HG02973 (cell line): ENCODE data around the gene TRAPPC11.
"Not testable (repeated sequence)": the region's sequence is repeated elsewhere in the genome, so short reads cannot be mapped to it uniquely, and the experiment has no call there.

ENCODE experiments used
- ATAC-seq: cut with Tn5 transposase; IDR thresholded peaks from one replicate; pipeline ENCODE4 v1.9.1; 2021; ENCODE audit warnings: moderate library complexity; ENCODE audit not compliant: unreplicated experiment

Gene TRAPPC11

GRCh38 chr4:183718876-183719275 lies 59.8 kb downstream of the TRAPPC11 start:
- no peak for ATAC-seq

- ATAC-seq, result no peak
These were observed 62.4 kb downstream of the TRAPPC11 start for GRCh38 chr4:183721207-183722081.

GRCh38 chr4:183722731-183723560 lies 63.9 kb downstream of the TRAPPC11 start:
- peak; percentile 76 for ATAC-seq

GRCh38 chr4:183723561-183724228 lies 64.6 kb downstream of the TRAPPC11 start:
- ATAC-seq, result no peak

GRCh38 chr4:183725585-183725984 lies 66.5 kb downstream of the TRAPPC11 start:
- not testable (repeated sequence) for ATAC-seq

- no peak for ATAC-seq
These were observed 68.4 kb downstream of the TRAPPC11 start for GRCh38 chr4:183727482-183727881.

- ATAC-seq, result no peak
These were observed 69.4 kb downstream of the TRAPPC11 start for GRCh38 chr4:183728223-183729068.

- no peak for ATAC-seq
These were observed 69.9 kb downstream of the TRAPPC11 start for GRCh38 chr4:183729069-183729406.

- no peak for ATAC-seq
These were observed 70.6 kb downstream of the TRAPPC11 start for GRCh38 chr4:183729430-183730328.

- no peak for ATAC-seq
These were observed 73.2 kb downstream of the TRAPPC11 start for GRCh38 chr4:183732296-183732695.

- ATAC-seq, result no peak
These were observed 74.1 kb downstream of the TRAPPC11 start for GRCh38 chr4:183733181-183733580.

- ATAC-seq, result peak; percentile 80
These were observed 79.1 kb downstream of the TRAPPC11 start for GRCh38 chr4:183738081-183738673.

- no peak for ATAC-seq
These were observed 79.9 kb downstream of the TRAPPC11 start for GRCh38 chr4:183738961-183739360.

- ATAC-seq, result no peak
These were observed 87.5 kb downstream of the TRAPPC11 start for GRCh38 chr4:183746305-183747229.

- no peak for ATAC-seq
These were observed 88.3 kb downstream of the TRAPPC11 start for GRCh38 chr4:183747380-183747779.

- no peak for ATAC-seq
These were observed 89.0 kb downstream of the TRAPPC11 start for GRCh38 chr4:183747931-183748670.

GRCh38 chr4:183751106-183751505 lies 92.0 kb downstream of the TRAPPC11 start:
- no peak for ATAC-seq
